ENCODE data around the gene PHF12.
"Not testable (repeated sequence)": the region's sequence is repeated elsewhere in the genome, so short reads cannot be mapped to it uniquely, and the experiment has no call there.

PHF12 gene

DNA sequence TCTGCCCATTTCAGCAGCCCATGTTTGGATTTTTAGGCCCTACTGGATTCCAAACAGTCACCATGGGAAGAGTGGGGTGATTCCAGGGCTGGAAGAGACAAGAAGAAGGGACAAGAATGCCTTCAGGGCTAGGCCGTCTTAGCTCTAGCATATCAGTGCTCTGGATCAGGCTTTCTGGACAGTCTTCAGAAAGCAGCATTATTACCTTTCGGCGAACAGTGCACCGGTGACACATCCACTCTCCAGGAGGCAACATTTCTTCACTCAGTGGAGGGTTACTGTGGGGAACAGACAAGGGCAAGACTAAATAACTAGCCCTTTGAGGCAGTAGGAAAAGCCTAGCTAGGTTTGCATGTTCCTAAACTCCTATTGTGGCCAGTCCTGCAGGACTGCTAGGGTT lies 24.5 kb downstream of the PHF12 start:
- no peak for DNase-seq

- DNase-seq: no peak
Measured at GRCh38 chr17:28926366-28926765, 25.0 kb downstream of the PHF12 start.

DNA sequence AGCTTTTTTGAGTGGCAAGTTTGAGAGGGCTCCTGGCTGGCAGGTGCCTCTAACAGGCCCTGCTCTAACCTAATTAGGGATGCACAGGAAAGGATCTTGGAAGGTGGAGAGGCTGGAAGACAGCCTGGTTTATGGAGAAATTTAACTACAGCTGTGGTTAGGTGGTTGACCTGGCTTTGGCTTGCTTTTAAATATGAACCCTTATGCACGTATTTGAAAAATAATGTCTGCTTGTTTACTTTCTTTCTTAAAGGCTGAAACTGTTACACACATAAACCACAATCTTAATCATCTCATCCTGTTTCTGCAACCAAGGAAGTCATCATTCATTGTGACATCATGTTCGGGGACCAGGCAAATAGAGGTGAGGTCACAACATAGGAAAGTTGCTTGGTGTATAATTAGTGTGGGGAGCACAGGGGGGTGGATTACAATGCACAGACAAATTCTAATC lies 25.4 kb downstream of the PHF12 start:
- peak; percentile 57 for DNase-seq

DNA sequence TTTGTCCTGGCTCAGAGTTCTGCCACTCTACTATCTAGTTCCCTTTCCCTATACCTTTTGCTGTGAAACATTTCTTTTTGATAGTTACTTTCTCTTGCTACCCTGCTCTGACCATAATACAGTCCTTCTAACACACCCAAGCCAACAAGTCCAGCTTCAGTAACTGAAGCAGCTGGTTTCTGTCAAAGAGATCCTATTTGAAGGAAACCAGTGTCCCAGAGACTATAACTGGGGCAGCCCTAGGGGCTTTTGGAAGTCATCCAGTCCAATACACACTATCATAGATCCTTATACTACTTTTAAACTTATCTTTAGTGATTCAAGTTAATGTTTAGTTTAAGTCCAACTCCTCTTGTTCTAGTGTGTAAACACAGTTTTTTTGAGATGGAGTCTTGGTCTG lies 31.1 kb downstream of the PHF12 start:
- DNase-seq: no peak

DNA sequence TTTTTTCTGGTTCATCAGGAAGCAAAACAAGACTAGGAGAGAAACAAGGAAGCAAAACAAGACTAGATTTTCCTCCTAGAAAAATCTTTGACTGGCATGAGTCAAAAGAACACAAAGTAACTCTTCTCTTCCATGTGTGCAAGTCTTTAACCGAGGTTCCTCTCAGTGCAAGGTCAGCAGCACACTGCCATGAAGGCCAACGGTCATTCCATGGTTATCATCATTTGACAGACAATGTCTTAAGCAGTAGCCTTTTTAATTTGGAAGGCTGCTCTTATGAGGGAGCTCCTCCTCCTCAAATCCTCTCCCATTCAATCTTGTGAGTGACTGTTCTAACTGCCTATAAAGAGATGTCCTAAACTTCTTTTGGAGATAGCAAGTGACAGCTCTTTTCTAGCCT lies 33.0 kb downstream of the PHF12 start:
- DNase-seq: no peak

DNA sequence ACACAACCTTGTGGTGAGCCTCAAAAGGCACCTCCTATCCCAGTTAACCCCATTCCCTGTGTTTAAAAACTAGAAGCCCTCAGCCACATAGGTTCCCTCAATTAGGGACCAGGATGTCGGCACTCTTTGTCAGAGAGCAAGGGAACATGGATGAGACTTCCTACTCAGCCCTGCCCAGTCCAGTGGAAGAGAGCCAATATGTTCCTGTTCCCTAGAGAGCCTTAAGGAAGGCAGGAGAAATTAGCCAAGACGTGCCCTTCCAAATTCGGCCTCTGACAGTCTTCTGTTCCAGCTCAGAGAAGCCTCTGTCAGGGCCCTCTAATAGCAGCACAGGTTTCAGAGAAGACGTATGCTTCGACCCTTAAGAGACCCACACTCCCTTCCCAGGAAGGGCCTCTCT lies 33.9 kb downstream of the PHF12 start:
- no peak for DNase-seq

- no peak for DNase-seq
Measured at GRCh38 chr17:28917029-28917428, 34.3 kb downstream of the PHF12 start.

GRCh38 chr17:28916302-28916934 lies 34.9 kb downstream of the PHF12 start:
- DNase-seq: peak; percentile 63

DNA sequence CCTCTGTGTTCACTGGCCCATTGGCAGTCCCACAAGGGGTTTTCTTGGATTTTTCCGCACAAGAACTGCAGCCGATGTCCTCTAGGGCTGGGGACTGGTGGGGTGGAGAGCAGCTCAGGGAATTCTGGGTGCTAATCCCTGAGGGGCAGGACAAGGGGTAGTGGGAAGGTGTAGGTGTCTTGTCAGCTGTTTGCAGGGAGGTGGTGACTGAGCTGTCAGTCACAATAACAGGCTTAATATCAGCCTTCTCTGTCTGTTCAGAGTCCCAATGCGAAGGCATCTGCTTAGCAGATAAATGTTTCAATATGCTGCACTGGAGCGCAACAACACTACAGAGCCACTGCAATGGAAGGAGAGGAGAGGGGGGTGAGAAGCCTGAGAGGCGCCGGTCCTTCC lies 38.4 kb downstream of the PHF12 start:
- DNase-seq: no peak

DNA sequence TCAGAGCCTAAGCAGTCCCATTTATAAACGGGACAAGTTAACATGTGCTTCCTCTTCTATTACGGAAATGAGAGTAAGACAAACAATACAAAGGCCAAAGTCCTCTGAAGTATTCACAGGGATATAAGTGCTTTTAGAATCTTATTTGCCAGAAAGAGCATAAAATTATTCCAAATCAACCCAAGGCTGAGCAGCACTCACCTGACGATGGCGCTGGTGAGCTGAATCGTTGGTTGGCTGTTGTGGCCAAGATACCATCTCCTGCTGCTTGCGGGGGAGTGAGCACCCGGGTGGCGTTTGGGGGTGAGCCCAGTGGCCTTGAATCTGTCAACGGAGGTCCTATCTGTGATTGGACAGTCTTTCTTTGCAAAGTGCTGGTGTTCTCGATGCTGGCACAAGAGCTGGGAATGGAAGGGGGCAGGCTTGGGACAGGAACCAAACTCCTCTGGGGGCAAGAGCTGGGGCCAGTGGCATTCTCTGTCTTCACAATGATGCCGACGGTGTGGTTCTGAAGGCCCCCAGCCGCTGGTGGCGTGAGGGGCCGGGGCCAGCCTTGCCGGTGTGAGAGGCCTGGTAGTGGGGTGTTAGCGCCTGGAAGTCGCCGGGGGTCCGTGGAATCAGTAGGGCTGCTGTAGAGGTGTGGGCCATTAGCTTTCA lies 38.9 kb downstream of the PHF12 start:
- DNase-seq: peak; percentile 32

DNA sequence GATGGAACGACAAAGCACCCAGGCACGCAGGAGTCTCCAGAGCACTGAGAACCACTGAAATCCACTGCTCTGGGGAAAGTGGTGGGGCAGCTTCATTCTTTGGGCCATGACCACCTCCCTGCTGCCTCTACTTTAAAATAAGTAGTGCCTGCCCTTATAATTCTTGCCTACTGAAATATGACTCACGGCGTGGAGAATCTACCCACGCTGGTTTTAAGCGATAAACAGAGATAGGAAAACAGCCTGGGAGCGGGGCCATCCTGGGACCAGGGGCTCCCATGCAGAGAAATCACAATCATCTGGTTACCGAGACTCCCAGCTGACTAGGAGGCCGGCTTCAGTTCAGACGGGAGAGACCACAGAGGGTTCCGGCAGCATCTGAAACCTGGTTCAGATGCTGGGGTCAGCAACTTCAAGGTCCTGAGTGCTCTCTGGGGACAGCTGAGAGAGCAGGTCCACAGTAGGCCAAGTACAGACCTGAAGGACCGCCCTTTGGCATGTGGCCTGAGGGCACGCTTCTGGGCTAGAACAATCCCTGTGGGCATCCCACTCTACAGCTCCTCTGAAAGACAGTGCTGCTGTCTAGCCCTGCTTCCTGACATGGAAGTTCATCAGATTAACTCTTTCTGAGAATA lies 39.8 kb downstream of the PHF12 start:
- no peak for DNase-seq

GRCh38 chr17:28910534-28910933 lies 40.8 kb downstream of the PHF12 start:
- DNase-seq: no peak

- DNase-seq: no peak
Measured at GRCh38 chr17:28908640-28909167, 42.6 kb downstream of the PHF12 start.

- no peak for DNase-seq
Measured at GRCh38 chr17:28907709-28908475, 43.4 kb downstream of the PHF12 start.

- DNase-seq: no peak
Measured at GRCh38 chr17:28906706-28907438, 44.4 kb downstream of the PHF12 start.

DNA sequence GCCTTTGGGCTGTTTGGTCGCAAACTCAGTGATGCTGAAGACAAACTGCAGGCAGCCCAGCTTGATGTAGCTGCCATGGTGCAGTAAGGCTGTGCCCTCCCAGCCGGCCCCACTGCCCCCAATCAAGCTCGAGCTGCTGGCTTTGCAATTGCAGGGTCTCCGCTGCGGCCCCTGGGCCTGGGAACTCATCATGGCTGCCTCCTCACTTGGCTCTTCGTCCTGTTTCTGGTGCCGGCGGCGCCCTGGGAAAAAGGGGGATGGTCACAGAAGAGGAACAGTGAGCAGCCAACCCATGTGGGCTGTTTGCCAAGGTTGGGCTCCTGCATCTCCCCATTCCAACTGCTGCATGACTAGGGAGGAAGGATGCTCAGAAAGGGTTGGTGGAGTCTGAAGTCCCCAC lies 45.0 kb downstream of the PHF12 start:
- DNase-seq: no peak

DNA sequence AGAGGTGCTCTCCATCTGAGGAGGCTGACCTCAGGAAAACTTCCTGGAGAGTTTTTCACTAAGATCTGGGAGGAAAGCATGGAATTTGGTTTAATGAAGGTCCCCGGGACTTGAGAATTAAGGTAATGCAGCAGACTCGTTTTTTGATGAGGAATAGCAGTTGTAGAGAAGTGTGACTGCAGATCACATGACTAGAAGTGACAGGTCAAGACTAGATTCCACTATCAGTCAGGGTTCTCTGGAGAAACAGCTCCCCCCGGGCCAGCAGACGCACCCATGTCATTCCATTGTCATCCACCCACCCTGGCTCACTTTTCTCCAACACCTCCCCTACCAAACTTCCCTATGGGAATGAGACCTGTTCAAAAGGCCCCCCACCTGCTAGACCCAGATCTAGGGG lies 46.5 kb downstream of the PHF12 start:
- DNase-seq: no peak

DNA sequence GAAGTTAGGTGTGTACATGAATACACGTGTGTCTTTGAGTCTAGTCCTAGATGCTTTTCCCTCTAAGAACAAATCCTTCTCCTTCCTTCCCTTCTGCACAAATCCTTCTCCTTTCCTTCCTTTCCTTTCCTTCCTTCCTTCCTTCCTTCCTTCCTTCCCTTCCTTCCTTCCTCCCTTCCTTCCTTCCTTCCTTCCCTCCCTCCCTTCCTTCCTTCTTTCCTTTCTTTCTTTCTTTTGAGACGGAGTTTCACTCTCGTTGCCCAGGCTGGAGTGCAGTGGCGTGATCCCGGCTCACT lies 47.8 kb downstream of the PHF12 start:
- not testable (repeated sequence) for DNase-seq

GRCh38 chr17:28902819-28903545 lies 48.3 kb downstream of the PHF12 start, which contains the start of gene DHRS13:
Gene DHRS13 (minus strand): TSS chr17:28903079. CDS start chr17:28902944, 135 bp downstream.
- DNase-seq: peak; percentile 97

GRCh38 chr17:28901866-28902818 lies 49.2 kb downstream of the PHF12 start:
- peak; percentile 75 for DNase-seq
